Astrocyte of the spinal cord (primary cell): ENCODE results near the gene LIMS2.

Experiments
- DNase-seq: peaks from one replicate; pipeline ENCODE4 v3.0.0; 2011; ENCODE audit warnings: low read depth, low spot score
- H3K4me3 ChIP-seq: 2 replicates; pipeline ENCODE4 v1.5.1; 2011; ENCODE audit warnings: low read depth, mild to moderate bottlenecking, low read length, moderate library complexity
- in situ Hi-C: cut with HindIII; loops from 2 replicates; pipeline ENCODE4 v1.10.0; 2017; ENCODE audit warnings: low sequenced_read_pairs
- TF ChIP-seq, protein P1 (sequence below): IDR thresholded peaks from 2 replicates; pipeline ENCODE4 v1.5.1; 2012; ENCODE audit warnings: low read depth, mild to moderate bottlenecking, low read length, inconsistent platforms

Gene LIMS2

DNA sequence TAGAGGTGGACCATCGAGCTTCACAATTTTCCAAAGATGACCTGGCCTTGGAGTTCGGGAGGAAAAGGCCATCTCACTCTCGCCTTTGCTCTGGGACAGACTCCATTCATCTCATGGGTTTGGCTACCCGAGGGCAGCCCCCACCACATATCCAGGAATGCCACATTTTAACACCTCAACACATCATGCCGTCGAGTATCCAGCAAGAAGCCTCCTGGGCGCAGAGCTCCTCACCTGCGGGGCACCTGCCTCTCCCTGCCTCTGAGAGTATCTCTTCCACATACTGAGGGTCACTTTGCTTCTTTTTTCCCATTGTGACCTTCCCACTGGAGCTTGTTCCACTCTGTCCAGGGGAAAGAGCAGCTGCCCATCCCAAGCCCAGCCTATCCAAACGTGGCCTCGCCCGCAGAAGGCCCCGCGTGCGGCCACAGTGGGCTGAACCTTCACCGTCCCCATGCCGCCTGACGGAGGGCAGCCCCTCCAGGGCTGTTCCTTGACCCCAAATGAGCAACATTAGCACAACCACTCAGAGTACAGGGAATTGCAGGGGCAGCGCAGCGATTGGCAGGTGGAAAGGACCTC, 5.5 kb upstream of the LIMS2 start:
- in situ Hi-C loops = no loop called here
- TF ChIP-seq, protein P1, sequence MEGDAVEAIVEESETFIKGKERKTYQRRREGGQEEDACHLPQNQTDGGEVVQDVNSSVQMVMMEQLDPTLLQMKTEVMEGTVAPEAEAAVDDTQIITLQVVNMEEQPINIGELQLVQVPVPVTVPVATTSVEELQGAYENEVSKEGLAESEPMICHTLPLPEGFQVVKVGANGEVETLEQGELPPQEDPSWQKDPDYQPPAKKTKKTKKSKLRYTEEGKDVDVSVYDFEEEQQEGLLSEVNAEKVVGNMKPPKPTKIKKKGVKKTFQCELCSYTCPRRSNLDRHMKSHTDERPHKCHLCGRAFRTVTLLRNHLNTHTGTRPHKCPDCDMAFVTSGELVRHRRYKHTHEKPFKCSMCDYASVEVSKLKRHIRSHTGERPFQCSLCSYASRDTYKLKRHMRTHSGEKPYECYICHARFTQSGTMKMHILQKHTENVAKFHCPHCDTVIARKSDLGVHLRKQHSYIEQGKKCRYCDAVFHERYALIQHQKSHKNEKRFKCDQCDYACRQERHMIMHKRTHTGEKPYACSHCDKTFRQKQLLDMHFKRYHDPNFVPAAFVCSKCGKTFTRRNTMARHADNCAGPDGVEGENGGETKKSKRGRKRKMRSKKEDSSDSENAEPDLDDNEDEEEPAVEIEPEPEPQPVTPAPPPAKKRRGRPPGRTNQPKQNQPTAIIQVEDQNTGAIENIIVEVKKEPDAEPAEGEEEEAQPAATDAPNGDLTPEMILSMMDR = no peak

DNA sequence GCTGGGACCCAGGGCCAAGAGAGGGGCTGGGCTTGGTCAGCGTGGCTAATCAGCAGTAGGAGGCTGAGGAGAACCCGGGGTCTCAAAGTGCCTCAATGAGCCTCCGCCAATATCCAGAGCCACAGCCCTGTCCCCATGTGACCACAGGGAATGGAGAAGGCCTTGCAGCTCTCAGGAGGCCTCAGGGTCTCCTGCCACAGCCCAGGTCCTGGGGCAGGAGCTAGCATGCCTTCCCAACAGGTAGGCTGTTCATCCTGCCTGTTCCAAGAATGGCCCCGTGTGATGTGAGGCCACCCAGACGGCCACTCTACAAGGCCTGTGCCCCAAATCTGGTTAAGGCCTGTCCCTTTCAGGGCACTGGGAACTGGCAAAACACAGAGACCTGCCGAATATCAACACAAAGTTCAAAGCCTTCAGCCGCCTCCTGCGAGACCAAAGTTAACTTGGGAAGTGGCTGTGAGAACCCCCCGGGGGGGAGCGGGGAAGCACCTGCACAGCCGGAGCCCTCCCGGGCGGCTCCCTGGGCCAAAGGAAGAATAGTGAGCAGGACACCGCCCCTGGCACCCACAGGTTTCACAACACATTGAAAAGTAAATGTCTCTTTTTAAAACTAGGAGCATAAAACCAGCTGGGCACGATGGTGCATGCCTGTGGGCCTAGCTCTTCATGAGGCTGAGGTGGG, 4.5 kb upstream of the LIMS2 start:
- H3K4me3 ChIP-seq = no peak overlapping the region
- DNase-seq = no peak
- in situ Hi-C loops = no loop called here
- TF ChIP-seq, protein P1 = no peak

More for the DNA sequence above, 5.5 kb upstream of the LIMS2 start:
- DNase-seq = no peak
- no peak overlapping the region for H3K4me3 ChIP-seq

DNA sequence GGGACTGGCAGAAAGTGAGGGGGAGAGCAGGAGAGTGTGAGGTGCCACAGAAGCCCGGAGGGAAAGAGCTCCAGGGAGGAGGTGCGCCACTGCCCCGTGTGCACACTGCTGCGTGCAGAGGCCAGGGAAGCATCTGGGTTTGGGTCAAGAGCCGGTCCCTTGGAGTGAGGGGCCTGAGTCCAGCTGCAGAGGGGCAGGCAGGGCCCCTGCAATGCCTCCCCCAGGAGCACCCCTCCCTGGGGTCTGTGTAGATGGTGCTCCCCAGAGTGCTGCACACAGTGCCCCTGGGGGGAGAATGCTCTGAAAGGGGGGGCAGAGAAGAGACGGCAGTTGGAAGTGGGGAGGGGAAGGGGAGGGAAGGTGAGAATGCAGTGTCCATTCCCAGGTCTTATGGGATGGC, 3.7 kb upstream of the LIMS2 start:
- DNase-seq = no peak
- TF ChIP-seq, protein P1 = no peak
- H3K4me3 ChIP-seq = no peak overlapping the region
- in situ Hi-C loops = no loop called here

- DNase-seq = no peak
- TF ChIP-seq, protein P1 = no peak
- H3K4me3 ChIP-seq = no peak overlapping the region
- in situ Hi-C loops = no loop called here
Measured at GRCh38 chr2:127678531-127678930, 3.2 kb upstream of the LIMS2 start.

DNA sequence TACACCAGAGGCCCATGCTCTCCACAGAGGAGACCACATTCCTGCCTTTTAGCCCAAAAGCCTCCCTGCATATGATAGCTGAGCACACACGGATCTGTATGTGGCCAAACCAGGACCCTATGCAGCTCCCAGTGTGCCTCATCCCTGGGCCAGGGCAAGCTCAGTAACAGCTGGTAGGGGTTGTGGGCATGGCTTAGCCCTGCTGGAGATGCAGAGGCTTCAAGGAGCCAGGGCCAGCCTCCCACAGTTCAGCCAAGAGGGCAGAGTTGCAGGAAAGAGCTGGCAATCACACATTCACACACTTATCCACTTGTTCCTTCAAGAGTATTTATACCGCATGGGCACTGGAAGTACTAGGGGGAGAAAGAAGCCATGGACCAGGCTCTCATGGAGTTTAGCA, 1.6 kb upstream of the LIMS2 start:
- TF ChIP-seq, protein P1 = no peak
- in situ Hi-C loops = no loop called here
- no peak overlapping the region for H3K4me3 ChIP-seq
- DNase-seq = no peak

- H3K4me3 ChIP-seq = peak overlapping the region; percentile 26
- DNase-seq = no peak
Measured at GRCh38 chr2:127674241-127675209, 805 bp downstream of the LIMS2 start.

More at GRCh38 chr2:127674241-127675209, 805 bp downstream of the LIMS2 start:
- in situ Hi-C loops = no loop called here
- TF ChIP-seq, protein P1 = no peak
